ENCODE results near the gene PDLIM3. TPM values are rescaled to one million over a fixed set of nuclear protein-coding genes. Genes with fewer than 3 reads are reported as not detected.

PDLIM3 gene
- total and polyA plus RNA-seq, 2 of the 4 experiments (the other 2 are of a cell fraction): 6.4 to 11.7 TPM

DNA sequence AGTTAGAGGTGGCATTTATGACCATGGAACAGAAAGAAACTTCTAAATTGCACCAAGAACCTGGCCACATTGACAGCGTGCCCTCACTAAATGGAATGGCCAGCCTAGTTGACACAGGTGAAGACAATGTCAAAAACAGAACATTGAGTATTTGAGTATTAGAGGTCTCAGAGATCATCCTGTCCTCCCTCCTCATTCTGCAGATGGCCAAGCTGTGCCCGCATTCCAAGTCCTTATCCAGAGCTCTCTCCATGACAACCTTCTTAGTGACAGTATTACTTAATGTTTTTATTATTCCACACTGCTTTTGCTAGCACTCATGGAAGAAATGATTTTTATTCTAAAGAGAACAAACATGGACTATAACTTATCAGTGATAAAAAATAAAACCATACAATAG is 53.9 kb downstream of the PDLIM3 start:
- DNase-seq (no peak), ATAC-seq (ENCODE audit: low read depth) (no peak)
- H3K4me2 ChIP-seq (ENCODE audit: low read depth, low read length): no peak overlapping the region
- no peak overlapping the region for H3K56ac ChIP-seq (ENCODE audit: extremely low read depth, insufficient read depth, low read length)
- H3K9me1 ChIP-seq (ENCODE audit: insufficient read depth, low read length): no peaks in the 10 kb centered on the region
- H3K14ac ChIP-seq (replicated peaks; ENCODE audit: low read depth, low read length): no peak overlapping the region
- H3K23ac ChIP-seq (ENCODE audit: low read depth, low read length): no peak overlapping the region
- no CpG with 5 or more reads among the region's 2 CpGs for WGBS, 2 experiments (ENCODE audit: extremely low coverage in 2 of 2, insufficient read length in 1 of 2)
- no peak overlapping the region for H4K5ac ChIP-seq (ENCODE audit: low read depth, low read length)
- no peak overlapping the region for H2AFZ ChIP-seq (replicated peaks; ENCODE audit: low read length, poor library complexity)
- H3K4me3 ChIP-seq (ENCODE audit: insufficient read depth, low read depth, low read length): no peak overlapping the region
- no peak overlapping the region for H2BK15ac ChIP-seq (ENCODE audit: low read depth, low read length)
- H2BK120ac ChIP-seq (ENCODE audit: low read depth, low read length): no peak overlapping the region
- no peak overlapping the region for H3K4ac ChIP-seq (ENCODE audit: low read depth, low read length)
- intact Hi-C loops (cut with micrococcal nuclease): no loop called here
- no peak overlapping the region for H3K27ac ChIP-seq (ENCODE audit: insufficient read depth, low read length)
- H3K27me3 ChIP-seq (ENCODE audit: control insufficient read depth, insufficient read depth, low read length): peaks cover 17% of the 10 kb centered on the region
- no peak overlapping the region for H3K18ac ChIP-seq (ENCODE audit: low read depth, low read length)
- BruUV-seq (replicated peaks): no TSS peak
- H2AK9ac ChIP-seq (replicated peaks; ENCODE audit: low read depth, low read length, poor library complexity): no peak overlapping the region
- no peak overlapping the region for H4K91ac ChIP-seq (ENCODE audit: insufficient read depth, low read depth, low read length)
- H2BK5ac ChIP-seq (ENCODE audit: low read depth, low read length, poor library complexity, severe bottlenecking): no peak overlapping the region
- H3K9ac ChIP-seq (ENCODE audit: low read depth, low read length): no peak overlapping the region
- no peaks in the 10 kb centered on the region for H3K36me3 ChIP-seq (ENCODE audit: control insufficient read depth, insufficient read depth, low read length)
- no peak for TF ChIP-seq BHLHE40 (IDR thresholded peaks at IDR 0.05; ENCODE audit: low read depth, low read length)
- TF ChIP-seq MAZ (IDR thresholded peaks at IDR 0.05; ENCODE audit: borderline replicate concordance, low read depth, low read length): no peak
- TF ChIP-seq NFE2L2 (IDR thresholded peaks at IDR 0.05; ENCODE audit: low read depth, low read length): no peak
- TF ChIP-seq, protein P1, sequence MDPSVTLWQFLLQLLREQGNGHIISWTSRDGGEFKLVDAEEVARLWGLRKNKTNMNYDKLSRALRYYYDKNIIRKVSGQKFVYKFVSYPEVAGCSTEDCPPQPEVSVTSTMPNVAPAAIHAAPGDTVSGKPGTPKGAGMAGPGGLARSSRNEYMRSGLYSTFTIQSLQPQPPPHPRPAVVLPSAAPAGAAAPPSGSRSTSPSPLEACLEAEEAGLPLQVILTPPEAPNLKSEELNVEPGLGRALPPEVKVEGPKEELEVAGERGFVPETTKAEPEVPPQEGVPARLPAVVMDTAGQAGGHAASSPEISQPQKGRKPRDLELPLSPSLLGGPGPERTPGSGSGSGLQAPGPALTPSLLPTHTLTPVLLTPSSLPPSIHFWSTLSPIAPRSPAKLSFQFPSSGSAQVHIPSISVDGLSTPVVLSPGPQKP (IDR thresholded peaks at IDR 0.05; ENCODE audit: borderline replicate concordance, low read depth, low read length): no peak
- TF ChIP-seq POLR2A (IDR thresholded peaks at IDR 0.05; ENCODE audit: low read depth, low read length): no peak
- no peak for TF ChIP-seq CHD1 (IDR thresholded peaks at IDR 0.05; ENCODE audit: low read depth, low read length)
- no peak overlapping the region for H2BK20ac ChIP-seq (ENCODE audit: low read depth, low read length)
- H2AK5ac ChIP-seq (ENCODE audit: low read depth, low read length): no peak overlapping the region
- no peaks in the 10 kb centered on the region for H4K20me1 ChIP-seq (ENCODE audit: insufficient read depth, low read length)
- no peaks in the 10 kb centered on the region for H3K79me1 ChIP-seq (ENCODE audit: low read depth in 1 of 2, low read length in 2 of 2)
- ChIA-PET CTCF (no interaction called here), POLR2A (ENCODE audit: unreplicated experiment) (no interaction called here)
- H4K8ac ChIP-seq (ENCODE audit: low read depth in 2 of 2, low read length in 2 of 2): no peak overlapping the region
- H3K9me3 ChIP-seq (ENCODE audit: control insufficient read depth, insufficient read depth, low read length): no peaks in the 10 kb centered on the region
- dilution Hi-C loops (cut with HindIII; ENCODE audit: low sequenced_read_pairs, unreplicated experiment): no loop called here
- no peaks in the 10 kb centered on the region for H3K4me1 ChIP-seq (ENCODE audit: control insufficient read depth, insufficient read depth, low read length)
- in situ Hi-C loops (cut with MboI; ENCODE audit: low sequenced_read_pairs): loop anchor here (25.0 kb wide), 1 partner anchor 556 kb away; no protein-coding TSS in a partner anchor

All from IMR-90 (cell line).